GM06990 (cell line): ENCODE measurements around the gene PRKCB.

Source experiments
- DNase-seq: peaks from one replicate; pipeline ENCODE4 v3.0.0-alpha.2; 2011; ENCODE audit not compliant: insufficient read length; ENCODE audit errors: extremely low read depth
- H3K27me3 ChIP-seq: replicated peaks from 2 replicates; pipeline ENCODE4 v1.6.0; 2011; ENCODE audit warnings: low read length; ENCODE audit not compliant: control insufficient read depth, insufficient read depth
- H3K36me3 ChIP-seq: 2 replicates; pipeline ENCODE4 v1.5.1; 2011; ENCODE audit warnings: low read length; ENCODE audit not compliant: control insufficient read depth, insufficient read depth
- H3K4me3 ChIP-seq: replicated peaks from 2 replicates; pipeline ENCODE4 v1.5.1; 2011; ENCODE audit warnings: low read depth, mild to moderate bottlenecking, control low read depth, low read length
- TF ChIP-seq, protein P1 (sequence below): IDR thresholded peaks from 2 replicates; pipeline ENCODE4 v1.5.1; 2011; ENCODE audit warnings: low read length, control low read depth, mild to moderate bottlenecking, inconsistent platforms; ENCODE audit not compliant: insufficient read depth, poor library complexity, severe bottlenecking

Gene PRKCB

DNA sequence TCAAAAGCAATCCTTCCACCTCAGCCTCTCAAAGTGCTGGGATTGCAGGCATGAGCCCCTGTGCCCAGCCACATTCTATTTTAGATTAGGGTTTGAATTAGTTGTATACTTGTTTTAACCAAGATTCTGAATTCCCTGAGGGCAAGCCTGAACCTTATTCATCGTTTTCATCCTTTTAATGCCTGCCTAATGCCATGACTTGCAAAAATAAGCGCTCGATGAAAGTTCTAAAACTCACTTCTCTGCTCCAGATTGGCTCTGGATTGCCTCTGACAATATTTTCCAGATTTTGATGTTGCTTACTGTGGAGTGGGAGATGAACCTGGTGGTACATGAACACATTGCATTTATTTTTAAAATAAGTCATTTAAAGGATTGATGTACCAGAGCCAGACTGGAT, 329.5 kb downstream of the PRKCB start:
- no peak for DNase-seq
- no peaks in the 10 kb centered on the region for H3K27me3 ChIP-seq
- TF ChIP-seq, protein P1, sequence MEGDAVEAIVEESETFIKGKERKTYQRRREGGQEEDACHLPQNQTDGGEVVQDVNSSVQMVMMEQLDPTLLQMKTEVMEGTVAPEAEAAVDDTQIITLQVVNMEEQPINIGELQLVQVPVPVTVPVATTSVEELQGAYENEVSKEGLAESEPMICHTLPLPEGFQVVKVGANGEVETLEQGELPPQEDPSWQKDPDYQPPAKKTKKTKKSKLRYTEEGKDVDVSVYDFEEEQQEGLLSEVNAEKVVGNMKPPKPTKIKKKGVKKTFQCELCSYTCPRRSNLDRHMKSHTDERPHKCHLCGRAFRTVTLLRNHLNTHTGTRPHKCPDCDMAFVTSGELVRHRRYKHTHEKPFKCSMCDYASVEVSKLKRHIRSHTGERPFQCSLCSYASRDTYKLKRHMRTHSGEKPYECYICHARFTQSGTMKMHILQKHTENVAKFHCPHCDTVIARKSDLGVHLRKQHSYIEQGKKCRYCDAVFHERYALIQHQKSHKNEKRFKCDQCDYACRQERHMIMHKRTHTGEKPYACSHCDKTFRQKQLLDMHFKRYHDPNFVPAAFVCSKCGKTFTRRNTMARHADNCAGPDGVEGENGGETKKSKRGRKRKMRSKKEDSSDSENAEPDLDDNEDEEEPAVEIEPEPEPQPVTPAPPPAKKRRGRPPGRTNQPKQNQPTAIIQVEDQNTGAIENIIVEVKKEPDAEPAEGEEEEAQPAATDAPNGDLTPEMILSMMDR, result no peak
- H3K36me3 ChIP-seq, result peaks cover 13% of the 10 kb centered on the region
- H3K4me3 ChIP-seq, result no peak overlapping the region

DNA sequence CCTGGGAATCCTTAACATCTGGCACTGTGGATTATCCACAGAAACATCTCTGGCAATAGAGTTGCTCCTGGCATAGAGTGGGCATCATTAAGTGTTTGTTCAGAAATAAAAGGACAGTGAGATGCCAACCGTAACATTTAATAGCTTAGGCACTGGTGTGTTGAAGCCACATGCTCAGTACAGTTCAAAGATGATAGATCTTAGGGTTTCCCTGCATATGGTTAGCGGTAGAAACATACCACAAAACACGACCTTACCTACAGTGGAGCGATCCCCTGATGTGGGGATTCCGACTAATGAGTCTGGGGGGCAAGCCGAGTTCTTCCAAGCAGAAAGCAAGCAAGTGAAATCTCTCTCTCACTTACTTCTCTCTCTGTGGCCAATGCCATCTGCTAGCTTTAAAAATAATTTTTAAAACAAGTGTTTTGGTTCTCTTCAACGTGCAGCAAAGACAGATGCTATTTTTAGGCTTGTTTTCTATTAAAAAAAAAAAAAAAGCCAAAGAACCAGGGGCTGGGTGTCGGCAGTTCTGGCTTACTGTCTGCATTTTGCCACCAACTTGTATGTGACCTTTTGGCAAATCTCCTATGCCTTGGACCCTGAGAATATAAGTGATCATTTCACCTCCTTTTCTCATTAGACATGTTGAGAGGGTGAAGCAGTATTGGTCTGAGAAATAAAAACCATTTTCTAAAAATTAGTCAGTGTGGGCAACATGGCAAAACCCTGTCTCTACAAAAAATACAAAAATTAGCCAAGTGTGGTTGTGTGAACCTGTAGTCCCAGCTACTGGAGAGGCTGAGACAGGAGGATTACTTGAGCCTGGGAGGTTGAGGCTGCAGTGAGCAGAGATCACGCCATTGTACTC, 331.1 kb downstream of the PRKCB start:
- no peaks in the 10 kb centered on the region for H3K27me3 ChIP-seq
- H3K36me3 ChIP-seq, result peaks cover 16% of the 10 kb centered on the region
- no peak for DNase-seq
- no peak overlapping the region for H3K4me3 ChIP-seq
- TF ChIP-seq, protein P1, result no peak

DNA sequence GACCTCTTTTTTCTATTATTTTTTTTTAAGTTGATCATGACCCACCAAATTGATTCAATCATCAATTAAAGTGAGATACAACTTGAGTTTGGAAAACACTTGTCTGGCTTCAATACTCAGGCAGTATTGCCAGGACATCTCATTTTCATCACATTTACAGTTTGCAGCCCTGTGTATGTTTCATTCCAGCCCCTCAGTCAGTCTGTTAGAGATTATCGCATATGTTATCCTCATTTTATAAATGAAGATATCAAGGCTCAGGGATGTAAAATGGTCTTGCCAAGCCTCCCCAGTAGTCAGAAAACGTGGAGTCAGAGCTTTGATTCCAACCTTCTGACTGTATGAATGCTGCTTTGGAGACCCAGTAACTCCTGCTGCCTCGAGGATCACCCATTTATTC, 333.1 kb downstream of the PRKCB start:
- TF ChIP-seq, protein P1, result no peak
- Histone ChIP-seq H3K27me3 (no peaks in the 10 kb centered on the region), H3K36me3 (peaks cover 20% of the 10 kb centered on the region), H3K4me3 (no peak overlapping the region)
- DNase-seq, result no peak

DNA sequence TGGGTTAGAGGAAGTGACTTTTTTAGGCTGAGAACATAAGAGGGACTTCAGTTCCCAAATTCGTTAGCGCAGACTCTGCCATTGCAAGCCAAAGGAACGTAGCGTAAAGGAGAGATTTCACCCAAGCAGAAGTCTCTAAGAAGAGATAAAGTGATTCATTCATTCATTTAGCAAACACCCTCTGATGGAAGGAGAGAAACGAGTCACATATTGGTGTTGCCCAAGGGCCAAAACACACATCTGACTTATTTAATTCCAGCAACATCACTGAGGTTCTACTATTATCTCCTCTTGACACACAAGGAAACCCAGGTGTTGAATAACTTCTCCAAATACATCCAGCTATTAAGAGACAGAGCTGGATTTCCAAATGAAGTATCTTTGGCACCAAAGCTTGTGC, 334.6 kb downstream of the PRKCB start:
- DNase-seq, result no peak

DNA sequence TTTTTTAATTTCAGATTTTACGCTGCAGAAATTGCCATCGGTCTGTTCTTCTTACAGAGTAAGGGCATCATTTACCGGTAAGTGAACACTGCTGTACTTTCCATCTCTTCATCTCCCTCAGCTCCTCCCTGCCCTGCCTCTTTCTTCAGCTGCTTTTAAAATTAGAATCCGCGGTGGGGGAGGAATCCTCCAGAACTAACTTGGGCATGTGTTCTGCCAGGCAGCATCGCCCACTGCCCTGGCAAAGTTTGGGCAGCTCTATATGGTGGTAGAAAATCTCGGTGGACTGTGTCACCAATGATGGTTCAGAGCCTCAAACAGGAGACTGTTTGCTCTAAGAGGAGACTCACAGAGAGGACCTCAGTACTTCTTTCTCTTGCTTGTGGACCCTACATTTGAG, 338.7 kb downstream of the PRKCB start:
- Histone ChIP-seq H3K4me3 (no peak overlapping the region), H3K36me3 (peaks cover 22% of the 10 kb centered on the region), H3K27me3 (no peaks in the 10 kb centered on the region)
- TF ChIP-seq, protein P1, result no peak
- no peak for DNase-seq

More for the DNA sequence above, 334.6 kb downstream of the PRKCB start:
- TF ChIP-seq, protein P1, result no peak
- no peak overlapping the region for H3K4me3 ChIP-seq
- peaks cover 22% of the 10 kb centered on the region for H3K36me3 ChIP-seq
- H3K27me3 ChIP-seq, result no peaks in the 10 kb centered on the region
